ENCODE data around the gene PRSS38. TPM values are rescaled to one million over a fixed set of nuclear protein-coding genes. Genes with fewer than 3 reads are reported as not detected.
"Not testable (repeated sequence)": the region's sequence is repeated elsewhere in the genome, so short reads cannot be mapped to it uniquely, and the experiment has no call there.

PRSS38 gene
- polyA plus RNA-seq, 5 donors: not detected

DNA sequence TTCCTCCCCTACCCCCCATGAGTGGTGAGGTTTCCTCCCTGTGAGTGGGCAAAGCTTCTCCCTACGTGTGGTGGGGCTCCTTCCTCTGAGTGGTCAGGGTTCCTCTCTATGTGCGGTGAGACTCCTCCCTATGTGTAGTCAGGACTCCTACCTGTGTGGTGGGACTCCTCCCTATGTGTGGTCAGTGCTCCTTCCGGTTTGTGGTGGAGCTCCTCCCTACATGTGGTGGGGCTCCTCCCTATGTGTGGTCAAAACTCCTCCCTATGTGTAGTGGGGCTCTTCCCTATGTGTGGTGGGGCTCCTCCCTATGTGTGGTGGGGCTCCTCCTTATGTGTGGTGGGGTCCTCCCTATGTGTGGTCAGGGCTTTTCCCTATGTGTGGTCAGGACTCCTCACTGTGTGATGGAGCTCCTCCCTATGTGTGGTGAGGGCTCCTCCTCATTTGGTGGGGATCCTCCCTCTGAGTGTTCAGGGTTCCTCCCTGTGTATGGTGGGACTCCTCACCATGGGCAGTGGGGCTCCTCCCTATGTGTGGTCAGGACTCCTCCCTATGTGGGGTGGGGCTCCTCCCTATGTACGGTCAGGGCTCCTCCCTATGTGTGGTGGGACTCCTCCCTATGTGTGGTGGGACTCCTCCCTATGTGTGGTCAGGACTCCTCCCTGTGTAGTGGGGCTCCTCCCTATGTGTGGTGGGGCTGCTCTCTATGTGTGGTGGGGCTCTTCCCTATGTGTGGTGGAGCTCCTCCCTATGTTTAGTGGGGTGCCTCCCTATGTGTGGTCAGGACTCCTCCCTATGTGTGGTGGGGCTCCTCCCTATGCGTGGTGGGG, 29.1 kb downstream of the PRSS38 start:
- DNase-seq: no peak

DNA sequence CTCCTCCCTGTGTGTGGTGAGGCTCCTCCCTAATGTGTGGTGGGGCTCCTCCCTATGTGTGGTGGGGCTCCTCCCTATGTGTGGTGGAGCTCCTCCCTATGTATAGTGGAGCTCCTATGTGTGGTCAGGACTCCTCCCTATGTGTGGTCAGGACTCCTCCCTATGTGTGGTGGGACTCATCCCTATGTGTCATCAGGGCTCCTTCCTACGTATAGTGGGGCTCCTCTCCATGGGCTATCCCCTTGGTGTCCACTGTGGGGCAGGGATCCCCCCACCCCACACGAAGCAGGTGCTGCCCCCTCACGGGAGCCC, 29.6 kb downstream of the PRSS38 start:
- DNase-seq: no peak

DNA sequence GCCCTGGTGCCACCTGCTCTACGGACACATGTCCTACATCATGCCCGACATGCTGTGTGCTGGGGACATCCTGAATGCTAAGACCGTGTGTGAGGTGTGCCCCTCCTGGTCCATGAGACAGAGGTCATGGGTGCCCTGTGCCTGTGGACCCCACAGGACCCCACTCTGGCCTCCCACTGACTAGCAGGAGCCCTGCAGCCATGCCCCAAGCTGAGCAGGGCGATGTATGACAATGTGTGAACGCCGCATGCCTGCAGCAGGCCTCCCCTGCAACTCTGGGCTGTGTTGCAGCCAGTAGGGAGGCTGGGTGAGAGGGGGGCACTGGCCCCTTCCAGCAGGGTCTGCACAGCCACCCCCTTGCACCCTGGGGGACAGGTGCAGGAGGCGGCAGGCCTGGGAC, 30.0 kb downstream of the PRSS38 start:
- no peak for DNase-seq

DNA sequence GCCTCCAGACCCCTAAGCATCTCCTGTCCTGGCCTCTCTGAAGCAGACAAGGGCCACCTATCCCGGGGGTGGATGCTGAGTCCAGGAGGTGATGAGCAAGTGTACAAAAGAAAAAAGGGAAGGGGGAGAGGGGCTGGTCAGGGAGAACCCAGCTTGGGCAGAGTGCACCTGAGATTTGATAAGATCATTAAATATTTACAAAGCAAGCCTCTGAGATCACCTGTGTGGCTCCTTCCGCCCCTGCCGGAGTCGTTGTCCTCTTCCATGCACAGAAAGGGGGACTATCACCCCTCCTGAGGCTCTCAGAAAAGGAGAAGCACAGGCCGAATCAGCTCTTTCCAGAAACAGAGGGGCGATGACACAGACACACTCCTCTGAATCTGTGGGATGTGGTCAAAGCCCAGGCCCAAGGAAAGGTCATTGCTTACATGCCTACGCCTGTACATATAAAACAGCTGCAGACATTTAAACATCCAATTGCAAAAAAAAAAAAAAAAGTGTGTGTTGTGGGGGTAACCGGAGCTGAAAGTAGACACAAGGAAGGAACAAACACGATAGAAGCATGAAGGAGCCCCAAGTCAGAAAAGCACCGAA, 30.9 kb downstream of the PRSS38 start:
- no peak for DNase-seq

DNA sequence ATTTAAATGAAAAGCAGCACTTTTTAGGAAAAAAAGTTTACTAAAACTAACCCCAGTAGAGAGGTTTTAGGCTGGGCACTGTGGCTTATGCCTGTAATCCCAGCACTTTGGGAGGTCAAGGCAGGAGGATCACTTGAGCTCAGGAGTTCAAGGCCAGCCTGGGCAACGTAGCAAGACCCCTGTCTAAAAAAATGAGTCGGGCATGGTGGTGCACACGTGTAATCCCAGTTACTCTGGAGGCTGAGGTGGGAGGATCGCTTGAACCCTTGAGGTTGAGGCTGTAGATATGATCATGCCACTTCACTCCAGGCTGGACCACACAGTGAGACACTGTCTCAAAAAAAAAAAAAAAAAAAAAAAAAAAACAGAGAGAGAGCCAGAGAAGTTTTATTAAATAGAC, 31.6 kb downstream of the PRSS38 start:
- DNase-seq: not testable (repeated sequence)

DNA sequence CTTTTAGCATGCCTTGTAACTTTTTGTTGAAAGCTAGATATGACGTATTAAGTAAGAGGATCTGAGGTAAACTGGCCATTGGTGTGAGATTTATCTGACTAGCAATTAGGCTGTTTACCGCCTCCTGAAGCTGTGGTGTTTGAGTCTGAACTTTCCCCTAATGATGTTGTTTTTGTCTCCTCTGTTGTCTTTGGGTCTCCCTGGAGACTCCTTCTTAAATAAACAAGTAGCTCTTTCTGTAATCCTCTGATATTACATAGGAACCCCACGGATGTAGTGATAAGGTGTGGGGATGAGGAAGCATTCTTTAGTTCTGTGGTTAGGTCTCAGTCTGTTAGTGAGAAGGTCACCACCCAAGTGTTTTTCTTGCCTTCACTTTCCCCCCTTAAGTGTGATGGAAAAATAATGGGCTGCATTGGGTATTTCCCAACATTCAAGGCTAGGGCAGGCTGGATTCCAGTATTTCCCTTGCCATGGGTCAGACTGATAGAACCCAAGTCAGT, 33.0 kb downstream of the PRSS38 start:
- no peak for DNase-seq

DNA sequence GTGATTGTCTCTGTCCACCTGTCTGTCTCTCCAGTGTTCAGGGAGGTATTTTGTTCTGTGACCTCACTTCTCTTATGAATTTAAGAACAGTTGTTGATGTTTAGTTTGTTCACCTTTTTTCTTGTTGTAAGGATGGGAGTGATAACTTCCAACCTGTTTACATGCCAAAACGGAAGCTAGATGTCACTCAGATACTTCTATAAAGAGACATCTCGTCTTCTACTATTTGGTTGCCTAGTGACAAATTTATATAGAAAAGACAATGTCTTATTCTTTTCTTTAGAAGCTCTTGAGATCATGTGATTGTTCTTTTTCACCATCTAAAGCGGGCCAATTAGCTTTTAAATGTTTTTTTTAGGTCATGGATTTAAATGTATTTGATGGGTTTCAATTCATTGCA, 33.8 kb downstream of the PRSS38 start:
- DNase-seq: no peak

DNA sequence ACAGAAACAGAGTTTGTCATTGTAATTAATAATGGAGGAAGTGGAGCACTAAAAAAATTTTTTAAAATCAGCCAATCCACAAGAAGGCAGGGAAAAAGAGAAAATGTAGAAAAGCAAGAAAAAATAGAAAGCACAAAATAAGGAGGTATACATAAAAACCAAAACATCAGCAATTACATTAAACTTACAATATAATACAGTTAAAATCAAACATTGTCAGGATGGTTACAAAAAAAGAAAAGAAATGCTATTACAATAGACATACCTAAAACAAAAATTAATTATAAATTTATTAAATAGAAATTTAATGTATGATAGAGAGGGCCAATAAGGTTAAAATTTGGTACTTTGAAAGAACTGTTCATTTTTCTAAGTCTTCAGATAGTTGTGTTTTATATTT, 38.7 kb downstream of the PRSS38 start:
- no peak for DNase-seq

DNA sequence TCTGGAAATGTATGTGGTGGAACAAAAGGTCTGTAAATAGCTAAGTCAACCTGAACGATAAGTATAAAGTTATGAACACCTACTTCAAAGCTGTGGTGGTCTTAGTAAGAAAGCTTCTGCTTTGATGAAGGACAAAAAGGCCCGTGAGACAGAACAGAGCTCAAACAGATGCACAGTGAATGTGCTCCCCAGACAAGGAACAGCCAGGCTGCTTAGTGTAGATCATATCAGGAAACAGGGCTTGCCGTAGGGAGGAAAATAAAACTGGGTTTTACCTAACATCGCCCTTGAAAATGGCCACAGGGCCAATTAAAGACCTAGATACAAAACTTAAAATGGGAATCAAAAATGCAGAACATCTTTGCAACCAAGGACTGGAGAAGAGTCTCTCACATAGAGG, 40.2 kb downstream of the PRSS38 start:
- no peak for DNase-seq

DNA sequence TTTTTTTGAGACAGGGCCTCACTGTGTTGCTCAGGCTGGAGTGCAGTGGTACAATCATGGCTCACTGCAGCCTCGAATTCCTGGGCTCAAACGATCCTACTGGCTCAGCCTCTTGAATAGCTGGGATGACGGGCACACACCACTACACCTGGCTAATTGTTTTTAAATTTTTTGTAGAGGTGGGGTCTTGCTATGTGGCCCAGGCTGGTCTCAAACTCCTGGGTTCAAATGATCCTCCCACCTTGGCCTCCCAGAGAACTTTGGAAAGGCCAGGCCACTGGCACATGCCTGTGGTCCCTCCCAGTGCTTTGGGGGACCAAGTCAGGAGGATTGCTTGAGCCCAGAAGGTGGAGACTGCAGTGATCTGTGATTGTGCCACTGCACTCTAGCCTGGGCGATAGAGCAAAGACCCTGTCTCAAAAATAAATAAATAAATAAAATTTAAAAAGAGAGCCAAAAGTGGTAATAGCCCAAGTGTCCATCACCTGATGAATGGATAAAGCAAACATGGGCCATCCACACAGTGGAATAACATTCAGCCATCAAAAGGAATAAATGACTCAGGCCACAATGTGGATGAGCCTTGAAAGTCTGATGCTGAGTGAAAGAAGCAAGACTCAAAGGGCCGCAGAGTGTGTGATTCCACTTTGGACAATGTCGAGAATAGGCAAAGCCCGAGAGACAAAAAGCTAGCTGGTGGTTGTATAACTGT, 40.8 kb downstream of the PRSS38 start:
- no peak for DNase-seq

DNA sequence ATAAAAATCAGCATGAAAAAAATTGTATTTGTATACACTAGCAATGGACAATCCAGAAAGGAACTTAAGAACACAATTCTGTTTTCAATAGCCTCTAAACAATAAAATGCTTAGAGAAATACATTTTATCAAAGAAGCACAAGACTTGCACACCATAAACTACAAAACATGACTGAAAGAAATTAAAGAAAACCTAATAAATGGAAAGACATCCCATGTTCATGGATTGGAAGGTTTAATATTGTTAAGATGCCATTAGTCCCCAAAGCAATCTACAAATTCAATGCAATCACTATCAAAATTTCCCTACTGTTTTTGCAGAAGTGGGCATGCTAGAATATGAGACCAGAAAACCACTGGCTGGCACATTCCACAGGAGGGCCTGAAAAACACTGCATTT, 49.4 kb downstream of the PRSS38 start:
- no peak for DNase-seq

DNA sequence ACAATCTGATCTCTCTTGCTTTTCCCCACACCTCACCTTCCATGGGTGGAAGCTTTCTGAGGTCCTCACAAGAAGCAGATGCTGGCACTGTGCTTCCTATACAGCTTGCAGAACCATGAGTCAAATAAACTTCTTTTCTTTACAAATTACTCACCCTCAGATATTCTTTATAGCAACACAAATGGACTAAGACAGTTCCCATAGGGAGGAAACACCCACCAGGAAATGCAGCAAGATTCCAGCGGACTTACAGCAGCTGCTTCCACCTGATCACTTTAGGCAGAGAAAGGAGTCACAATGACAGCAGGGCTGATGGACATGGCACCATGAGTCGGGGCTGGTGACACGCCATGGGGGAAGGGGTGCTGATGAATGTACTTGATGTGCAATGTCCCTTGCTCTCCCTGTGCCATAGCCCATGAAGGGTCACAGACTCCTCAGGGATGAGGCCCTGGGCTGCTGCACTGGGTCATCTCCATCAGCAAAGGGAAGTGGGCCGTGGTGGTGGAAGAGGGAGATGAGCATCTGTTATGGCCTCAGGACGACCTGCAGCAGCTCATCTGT, 53.9 kb downstream of the PRSS38 start:
- DNase-seq: no peak

DNA sequence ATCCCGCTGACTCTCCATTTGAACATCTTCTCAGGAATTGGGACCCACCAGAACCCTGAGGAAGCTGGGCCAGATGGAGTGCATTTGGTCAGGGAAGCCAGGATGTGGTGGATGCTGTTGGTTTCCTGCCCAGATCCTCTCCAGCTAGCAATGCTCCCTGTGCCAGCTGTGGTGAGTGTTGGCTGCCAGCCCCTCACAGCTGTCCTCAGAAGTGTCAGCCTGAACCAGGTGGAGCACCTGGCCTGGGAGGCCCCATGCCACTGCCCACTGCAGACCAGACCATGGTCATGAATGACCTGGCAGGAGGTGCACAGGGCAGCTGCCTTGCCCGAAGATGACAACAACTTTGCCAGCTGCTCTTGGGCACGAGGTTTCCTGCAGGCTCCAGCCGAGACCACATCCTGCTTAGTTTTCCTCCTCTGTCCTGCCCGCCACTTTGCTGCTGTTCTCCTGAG, 54.4 kb downstream of the PRSS38 start:
- DNase-seq: no peak

DNA sequence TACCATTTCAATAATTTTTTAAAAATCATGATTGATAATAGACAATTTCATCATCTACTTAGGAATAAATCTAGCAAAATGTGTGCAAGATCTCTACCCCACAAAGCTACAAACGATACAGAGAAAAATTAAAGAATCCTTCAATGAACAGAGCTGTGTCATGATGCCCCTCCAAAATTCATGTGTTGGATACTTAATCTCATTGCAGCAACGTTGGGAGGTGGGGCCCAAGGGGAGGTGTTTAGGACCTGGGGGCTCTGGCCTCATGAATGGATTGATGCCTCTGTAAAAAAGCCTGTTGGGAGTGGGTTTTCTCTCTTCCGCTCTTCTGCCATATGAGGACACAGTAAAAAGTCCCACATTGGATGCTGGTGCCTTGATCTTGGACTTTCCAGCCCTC, 54.9 kb downstream of the PRSS38 start:
- no peak for DNase-seq

DNA sequence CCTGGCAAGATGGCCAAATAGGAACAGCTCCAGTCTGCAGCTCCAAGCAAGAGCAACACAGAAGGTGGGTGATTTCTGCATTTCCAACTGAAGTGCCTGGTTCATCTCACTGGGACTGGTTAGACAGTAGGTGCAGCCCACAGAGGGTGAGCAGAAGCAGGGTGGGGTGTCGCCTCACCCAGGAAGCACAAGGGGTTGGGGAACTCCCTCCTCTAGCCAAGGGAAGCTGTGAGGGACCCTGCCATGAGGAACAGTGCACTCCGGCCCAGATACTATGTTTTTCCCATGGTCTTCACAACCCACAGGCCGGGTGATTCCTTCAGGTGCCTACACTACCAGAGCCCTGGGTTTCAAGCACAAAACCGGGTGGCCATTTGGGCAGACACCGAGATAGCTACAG, 56.4 kb downstream of the PRSS38 start:
- not testable (repeated sequence) for DNase-seq

DNA sequence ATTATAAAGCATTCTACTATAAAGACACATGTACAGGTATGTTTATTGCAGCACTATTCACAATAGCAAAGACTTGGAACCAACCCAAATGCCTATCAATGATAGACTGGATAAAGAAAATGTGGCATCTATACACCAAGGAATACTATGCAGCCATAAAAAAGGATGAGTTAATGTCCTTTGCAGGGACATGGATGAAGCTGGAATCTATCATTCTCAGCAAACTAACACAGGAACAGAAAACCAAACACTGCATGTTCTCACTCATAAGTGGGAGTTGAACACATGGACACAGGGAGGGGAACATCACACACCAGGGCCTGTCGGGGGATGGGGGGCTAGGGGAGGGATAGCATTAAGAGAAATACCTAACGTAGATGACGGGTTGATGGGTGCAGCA, 62.3 kb downstream of the PRSS38 start:
- not testable (repeated sequence) for DNase-seq

DNA sequence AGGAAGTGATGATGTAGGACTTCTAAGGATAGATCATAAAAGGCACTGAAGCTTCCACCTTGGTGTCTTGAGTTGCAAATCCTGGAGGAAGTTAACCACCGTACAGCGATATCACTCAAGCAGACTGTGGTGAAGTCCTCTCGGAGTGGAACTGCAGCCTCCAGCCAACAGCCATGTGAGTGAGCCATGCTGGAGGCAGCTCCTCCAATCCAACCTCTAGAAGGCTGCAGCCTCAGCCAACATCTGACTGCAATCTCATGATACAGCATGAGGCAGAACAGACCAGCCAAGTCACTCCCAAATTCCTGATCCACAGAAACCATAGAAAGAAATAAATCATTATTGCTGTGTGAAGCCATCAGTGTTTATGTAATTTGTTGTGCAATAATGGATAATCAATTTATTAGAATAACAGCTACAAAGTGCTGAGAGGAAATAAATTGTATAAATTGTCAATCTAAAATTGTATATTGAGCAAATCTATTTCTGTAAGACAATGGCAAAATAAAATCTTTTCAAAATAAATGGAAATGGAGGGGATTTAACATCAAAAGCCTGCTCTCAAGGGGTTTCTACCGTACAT, 65.0 kb downstream of the PRSS38 start:
- no peak for DNase-seq

DNA sequence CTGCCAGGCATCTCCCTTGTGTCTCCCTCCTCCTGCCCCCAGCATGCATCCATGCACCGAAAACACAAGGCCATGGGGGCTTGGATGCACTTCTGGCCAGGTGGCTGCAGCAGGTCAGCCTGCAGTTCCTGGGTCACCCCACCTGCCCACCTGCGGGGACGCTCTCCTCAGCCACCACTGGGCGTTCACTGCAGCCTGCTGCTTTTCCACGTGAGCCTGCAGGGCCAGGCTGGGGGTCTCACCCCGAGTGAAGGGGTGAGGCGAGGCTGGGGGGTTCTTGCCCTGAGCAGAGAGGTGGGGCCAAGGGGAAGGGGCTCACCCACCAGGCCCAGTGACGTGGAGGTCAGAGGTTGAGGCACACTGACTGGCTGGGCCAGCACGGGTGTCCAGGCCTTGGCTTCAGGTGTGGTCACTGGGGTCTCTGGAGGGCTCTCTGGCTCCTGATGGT, 67.6 kb downstream of the PRSS38 start:
- DNase-seq: no peak

DNA sequence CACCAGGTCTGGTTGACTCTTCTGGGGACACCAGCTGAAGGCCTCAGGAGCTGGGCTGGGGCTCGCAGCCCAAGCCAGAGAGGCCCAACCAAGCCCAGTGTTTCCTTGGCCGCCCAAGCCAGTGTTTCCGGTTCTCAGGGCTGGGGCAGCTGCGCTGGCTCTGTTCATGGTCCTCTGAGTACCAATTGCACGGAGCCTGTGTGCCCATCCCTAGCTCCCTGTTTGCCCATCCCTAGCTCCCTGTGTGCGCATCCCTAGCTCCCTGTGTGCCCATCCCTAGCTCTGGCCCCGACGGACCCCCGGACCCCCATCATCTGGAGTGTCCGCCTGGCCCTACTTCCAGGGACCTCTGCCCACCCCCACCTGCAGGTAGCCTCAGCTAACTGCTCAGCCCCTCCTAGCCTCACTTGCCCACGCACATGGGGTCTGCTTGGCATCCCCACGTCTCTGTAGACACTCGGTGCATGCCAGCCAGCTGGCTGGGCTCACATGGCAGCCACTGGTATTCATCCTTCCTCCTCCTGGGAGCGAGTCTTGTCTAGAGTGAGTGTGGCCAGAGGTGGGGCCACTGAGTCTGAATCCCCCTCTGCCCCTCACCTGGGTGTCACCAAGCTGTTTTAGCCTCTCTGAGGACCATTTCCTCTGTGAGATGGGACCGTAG, 68.3 kb downstream of the PRSS38 start:
- no peak for DNase-seq

DNA sequence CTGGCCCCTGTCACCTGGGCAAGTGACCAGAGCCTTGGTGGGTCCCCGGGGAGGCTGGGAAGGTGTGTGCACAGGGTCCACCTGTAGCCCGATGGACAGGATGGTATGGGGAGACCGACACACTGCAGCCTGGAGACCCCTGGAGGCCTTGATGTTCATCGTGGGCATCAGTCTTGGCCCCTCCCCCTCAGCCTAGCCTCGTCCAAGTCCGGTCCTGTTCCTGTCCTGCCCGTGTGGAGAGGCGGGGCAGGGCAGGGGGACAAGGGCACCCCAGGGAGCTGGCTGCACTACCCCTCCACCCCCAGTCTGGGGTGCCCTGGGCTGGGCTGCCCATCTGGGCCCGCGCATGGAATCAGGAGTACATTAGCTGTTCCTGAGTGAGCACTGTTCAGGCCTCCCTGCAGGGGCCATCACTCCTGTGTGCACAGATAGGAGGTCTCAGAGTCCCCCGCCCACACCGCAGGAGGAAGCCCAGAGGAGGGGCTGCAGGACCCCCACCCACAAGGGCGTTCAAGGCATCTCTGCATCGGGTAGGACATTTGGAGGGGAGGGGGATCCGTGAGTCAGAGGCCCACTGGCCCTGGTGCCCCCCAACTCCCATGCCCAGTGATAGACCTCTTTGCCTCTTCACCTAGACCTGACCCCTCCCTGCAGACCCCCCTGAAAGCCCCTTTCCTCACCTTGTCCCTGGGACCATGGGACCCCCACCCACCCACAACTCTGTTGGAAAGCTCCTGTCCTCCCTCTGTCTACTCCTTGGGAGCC, 69.1 kb downstream of the PRSS38 start:
- no peak for DNase-seq

DNA sequence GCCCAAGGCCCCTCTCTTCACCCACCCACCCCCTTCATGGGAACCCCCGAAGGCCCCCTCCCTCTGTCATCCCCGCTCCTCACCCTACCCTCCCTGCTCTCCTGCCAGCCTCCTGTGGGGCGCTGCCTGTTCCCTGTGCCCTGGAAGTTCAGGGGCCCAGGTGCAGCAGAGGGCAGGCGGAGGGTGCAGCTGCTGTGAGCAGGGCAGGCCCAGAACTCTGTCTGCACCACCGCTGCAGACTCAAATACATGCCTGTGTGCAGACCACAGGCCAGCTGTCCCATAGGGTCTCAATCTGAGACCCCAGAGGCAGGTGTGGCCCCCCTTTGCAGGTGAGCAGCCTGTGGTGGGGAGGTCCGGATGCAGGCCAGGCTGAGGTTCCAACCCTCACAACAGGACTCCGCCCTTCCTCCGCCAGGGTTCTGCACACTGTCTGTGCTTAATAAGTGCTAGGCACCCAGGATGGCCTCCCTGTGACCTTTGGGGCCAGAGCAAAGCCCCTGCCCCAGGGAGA, 69.7 kb downstream of the PRSS38 start:
- no peak for DNase-seq

Data from right lung (tissue), 5 donors.